Sigmoid colon (tissue), 4 donors: Measurements from ENCODE around the gene CTXN1.

Source experiments
- CTCF ChIP-seq, 4 experiments: fragments of 450-650 bp in 3 of 4; fragments of 200-600 bp in 1 of 4; IDR thresholded peaks; one replicate each; pipeline ENCODE4 v1.5.1; 2016 to 2019; ENCODE audit warnings: antibody characterized with exemption in 4 of 4, mild to moderate bottlenecking in 3 of 4, moderate library complexity in 2 of 4
- EP300 ChIP-seq, 4 donors: sonication (generic); formaldehyde crosslinking; IDR thresholded peaks; one replicate each; pipeline ENCODE4 v1.6.1; 2017; ENCODE audit warnings: antibody characterized with exemption in 4 of 4
- POLR2A ChIP-seq, 2 donors: fragments of 450-650 bp; IDR thresholded peaks; one replicate each; pipeline ENCODE4 v1.6.1; 2016; ENCODE audit warnings: antibody characterized with exemption in 2 of 2, mild to moderate bottlenecking in 2 of 2, moderate library complexity in 2 of 2
- POLR2AphosphoS5 ChIP-seq, 4 donors: sonication (generic); formaldehyde crosslinking; IDR thresholded peaks; one replicate each; pipeline ENCODE4 v1.6.1; 2017; ENCODE audit warnings: antibody characterized with exemption in 4 of 4

- TF ChIP-seq CTCF (IDR thresholded peaks at IDR 0.05) (no peak), POLR2A (IDR thresholded peaks at IDR 0.05) (peak; percentile 60 to 71), POLR2AphosphoS5 (IDR thresholded peaks at IDR 0.05) (peak; percentile 80 to 94 (median 91)), EP300 (IDR thresholded peaks at IDR 0.05) (no peak)
Measured at GRCh38 chr19:7943444-7944176, 17.7 kb upstream of the CTXN1 start, which contains the start of gene TIMM44.
